ENCODE results near the gene SLIT1.

SLIT1 gene

GRCh38 chr10:97169911-97170693 lies 15.7 kb downstream of the SLIT1 start:
- no peak for DNase-seq (ENCODE audit: low spot score)

GRCh38 chr10:97169063-97169462 lies 16.7 kb downstream of the SLIT1 start:
- no peak for DNase-seq (ENCODE audit: low spot score)

GRCh38 chr10:97168645-97169044 lies 17.1 kb downstream of the SLIT1 start:
- DNase-seq (ENCODE audit: low spot score) = no peak

- no peak for DNase-seq (ENCODE audit: low spot score)
Measured at GRCh38 chr10:97165499-97165898, 20.3 kb downstream of the SLIT1 start.

GRCh38 chr10:97163781-97164501 lies 21.8 kb downstream of the SLIT1 start:
- no peak for DNase-seq (ENCODE audit: low spot score)

- DNase-seq (ENCODE audit: low spot score) = no peak
Measured at GRCh38 chr10:97163181-97163580, 22.6 kb downstream of the SLIT1 start.

- no peak for DNase-seq (ENCODE audit: low spot score)
Measured at GRCh38 chr10:97159646-97160305, 26.0 kb downstream of the SLIT1 start.

- no peak for DNase-seq (ENCODE audit: low spot score)
Measured at GRCh38 chr10:97157578-97158095, 28.1 kb downstream of the SLIT1 start.

GRCh38 chr10:97154781-97155180 lies 31.0 kb downstream of the SLIT1 start:
- DNase-seq (ENCODE audit: low spot score) = no peak

GRCh38 chr10:97154162-97154561 lies 31.6 kb downstream of the SLIT1 start:
- no peak for DNase-seq (ENCODE audit: low spot score)

GRCh38 chr10:97153270-97153850 lies 32.4 kb downstream of the SLIT1 start:
- DNase-seq (ENCODE audit: low spot score) = no peak

- no peak for DNase-seq (ENCODE audit: low spot score)
Measured at GRCh38 chr10:97151307-97151914, 34.3 kb downstream of the SLIT1 start.

GRCh38 chr10:97150616-97151015 lies 35.1 kb downstream of the SLIT1 start:
- no peak for DNase-seq (ENCODE audit: low spot score)

GRCh38 chr10:97150013-97150595 lies 35.7 kb downstream of the SLIT1 start:
- no peak for DNase-seq (ENCODE audit: low spot score)

- DNase-seq (ENCODE audit: low spot score) = no peak
Measured at GRCh38 chr10:97149079-97149531, 36.7 kb downstream of the SLIT1 start.

- no peak for DNase-seq (ENCODE audit: low spot score)
Measured at GRCh38 chr10:97144297-97144696, 41.5 kb downstream of the SLIT1 start.

GRCh38 chr10:97142834-97143233 lies 42.9 kb downstream of the SLIT1 start:
- DNase-seq (ENCODE audit: low spot score) = no peak

GRCh38 chr10:97140902-97141745 lies 44.6 kb downstream of the SLIT1 start:
- no peak for DNase-seq (ENCODE audit: low spot score)

GRCh38 chr10:97140049-97140846 lies 45.5 kb downstream of the SLIT1 start:
- peak; percentile 28 for DNase-seq (ENCODE audit: low spot score)

GRCh38 chr10:97139651-97140048 lies 46.1 kb downstream of the SLIT1 start:
- no peak for DNase-seq (ENCODE audit: low spot score)

Measured in HuH-7 (cell line).